ENCODE measurements around the gene HARBI1. TPM values are rescaled to one million over a fixed set of nuclear protein-coding genes. Genes with fewer than 3 reads are reported as not detected.
"Not testable (repeated sequence)": the region's sequence is repeated elsewhere in the genome, so short reads cannot be mapped to it uniquely, and the experiment has no call there.

Gene HARBI1
- total and polyA plus RNA-seq, 9 donors = 1.3 to 4.9 (median 2.5) TPM

DNA sequence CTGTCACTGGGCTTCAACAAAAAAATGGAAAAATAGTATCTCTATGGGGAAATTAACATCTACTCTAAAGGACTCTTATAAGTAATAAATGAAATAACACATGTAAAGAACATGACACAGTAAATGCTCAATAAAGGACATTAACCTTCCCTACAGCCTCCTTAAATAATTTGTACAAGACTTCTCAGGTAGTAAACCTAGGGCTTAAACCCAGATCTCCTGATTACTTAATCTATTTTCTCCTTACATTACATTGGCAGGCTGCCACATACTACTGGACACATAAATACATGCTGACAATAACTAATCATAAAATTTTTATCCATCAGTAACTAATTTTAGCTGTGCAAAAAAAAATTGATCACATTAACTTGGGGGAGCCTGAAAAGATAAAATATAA lies 28.1 kb downstream of the HARBI1 start:
- no peaks in the 10 kb centered on the region for H3K27me3 ChIP-seq
- H3K4me1 ChIP-seq (ENCODE audit: insufficient read depth) = peaks cover 8% of the 10 kb centered on the region
- H3K36me3 ChIP-seq = no peaks in the 10 kb centered on the region
- no peak for TF ChIP-seq EP300 (IDR thresholded peaks at IDR 0.05)
- TF ChIP-seq, protein P1, sequence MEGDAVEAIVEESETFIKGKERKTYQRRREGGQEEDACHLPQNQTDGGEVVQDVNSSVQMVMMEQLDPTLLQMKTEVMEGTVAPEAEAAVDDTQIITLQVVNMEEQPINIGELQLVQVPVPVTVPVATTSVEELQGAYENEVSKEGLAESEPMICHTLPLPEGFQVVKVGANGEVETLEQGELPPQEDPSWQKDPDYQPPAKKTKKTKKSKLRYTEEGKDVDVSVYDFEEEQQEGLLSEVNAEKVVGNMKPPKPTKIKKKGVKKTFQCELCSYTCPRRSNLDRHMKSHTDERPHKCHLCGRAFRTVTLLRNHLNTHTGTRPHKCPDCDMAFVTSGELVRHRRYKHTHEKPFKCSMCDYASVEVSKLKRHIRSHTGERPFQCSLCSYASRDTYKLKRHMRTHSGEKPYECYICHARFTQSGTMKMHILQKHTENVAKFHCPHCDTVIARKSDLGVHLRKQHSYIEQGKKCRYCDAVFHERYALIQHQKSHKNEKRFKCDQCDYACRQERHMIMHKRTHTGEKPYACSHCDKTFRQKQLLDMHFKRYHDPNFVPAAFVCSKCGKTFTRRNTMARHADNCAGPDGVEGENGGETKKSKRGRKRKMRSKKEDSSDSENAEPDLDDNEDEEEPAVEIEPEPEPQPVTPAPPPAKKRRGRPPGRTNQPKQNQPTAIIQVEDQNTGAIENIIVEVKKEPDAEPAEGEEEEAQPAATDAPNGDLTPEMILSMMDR (IDR thresholded peaks at IDR 0.05) = no peak
- no peak for TF ChIP-seq POLR2A (IDR thresholded peaks at IDR 0.05)
- intact Hi-C loops (cut with DNase I) = no loop called here
- H3K27ac ChIP-seq = no peak overlapping the region
- no peak for DNase-seq
- H3K4me3 ChIP-seq = no peak overlapping the region
- no peaks in the 10 kb centered on the region for H3K9me3 ChIP-seq

DNA sequence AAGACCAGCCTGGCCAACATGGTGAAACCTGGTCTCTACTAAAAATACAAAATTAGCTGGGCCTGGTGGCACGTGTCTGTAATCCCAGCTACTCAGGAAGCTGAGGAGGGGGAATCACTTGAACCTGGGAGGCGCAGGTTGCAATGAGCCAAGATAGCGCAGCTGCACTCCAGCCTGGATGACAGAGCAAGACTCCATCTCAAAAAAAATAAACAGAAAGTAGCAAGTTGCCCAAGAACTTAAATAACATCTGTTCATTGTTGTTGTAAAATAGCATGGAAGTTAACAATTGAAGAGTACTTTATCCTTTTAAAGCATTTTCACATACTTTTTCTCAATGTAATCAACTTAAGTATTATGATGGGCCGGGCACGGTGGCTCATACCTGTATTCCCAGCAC lies 28.9 kb downstream of the HARBI1 start:
- Histone ChIP-seq H3K4me1 (ENCODE audit: insufficient read depth) (peaks cover 8% of the 10 kb centered on the region), H3K27me3 (no peaks in the 10 kb centered on the region), H3K36me3 (no peaks in the 10 kb centered on the region), H3K9me3 (no peaks in the 10 kb centered on the region), H3K27ac (no peak overlapping the region), H3K4me3 (no peak overlapping the region)
- intact Hi-C loops (cut with DNase I) = no loop called here
- no peak for DNase-seq
- TF ChIP-seq POLR2A (IDR thresholded peaks at IDR 0.05) (no peak), EP300 (IDR thresholded peaks at IDR 0.05) (no peak)
- TF ChIP-seq, protein P1 (IDR thresholded peaks at IDR 0.05) = no peak
- WGBS, 3 donors = 72 to 87% (median 75%) methylated on average over 5 of the region's 5 CpGs

DNA sequence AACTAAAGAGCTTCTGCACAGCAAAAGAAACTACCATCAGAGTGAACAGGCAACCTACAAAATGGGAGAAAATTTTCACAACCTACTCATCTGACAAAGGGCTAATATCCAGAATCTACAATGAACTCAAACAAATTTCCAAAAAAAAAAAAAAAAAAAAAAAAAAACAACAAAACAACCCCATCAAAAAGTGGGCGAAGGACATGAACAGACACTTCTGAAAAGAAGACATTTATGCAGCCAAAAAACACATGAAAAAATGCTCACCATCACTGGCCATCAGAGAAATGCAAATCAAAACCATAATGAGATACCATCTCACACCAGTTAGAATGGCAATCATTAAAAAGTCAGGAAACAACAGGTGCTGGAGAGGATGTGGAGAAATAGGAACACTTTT lies 33.5 kb downstream of the HARBI1 start:
- H3K27ac ChIP-seq; H3K9me3 ChIP-seq; H3K4me3 ChIP-seq; H3K27me3 ChIP-seq; H3K36me3 ChIP-seq; intact Hi-C loops (cut with DNase I); DNase-seq; H3K4me1 ChIP-seq (ENCODE audit: insufficient read depth): not testable (repeated sequence)
- WGBS, 3 donors = 83 to 100% (median 100%) methylated on average over 1 of the region's 1 CpG

DNA sequence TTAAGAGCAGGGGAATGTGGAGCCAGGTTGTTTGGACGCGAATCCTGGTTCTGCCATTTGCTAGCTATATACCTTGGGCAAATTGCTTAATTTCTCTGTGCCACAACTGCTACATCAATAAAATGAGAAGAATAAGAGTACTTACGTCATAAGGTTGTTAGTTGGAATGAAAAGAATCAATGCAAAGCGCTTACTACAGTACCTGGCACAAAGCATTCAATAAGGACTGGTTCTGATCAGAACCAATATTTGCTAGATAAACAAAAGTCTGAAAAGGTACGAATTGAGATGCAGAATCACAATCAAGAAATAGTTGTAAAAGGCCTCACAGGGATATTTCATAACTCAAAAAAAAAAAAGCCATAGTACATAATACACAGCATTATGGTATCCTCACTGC lies 34.4 kb downstream of the HARBI1 start:
- DNase-seq = no peak
- TF ChIP-seq POLR2A (IDR thresholded peaks at IDR 0.05) (no peak), EP300 (IDR thresholded peaks at IDR 0.05) (no peak)
- TF ChIP-seq, protein P1 (IDR thresholded peaks at IDR 0.05) = no peak
- Histone ChIP-seq H3K4me1 (ENCODE audit: insufficient read depth) (peaks cover 2% of the 10 kb centered on the region), H3K9me3 (no peaks in the 10 kb centered on the region), H3K27ac (no peak overlapping the region), H3K27me3 (no peaks in the 10 kb centered on the region), H3K4me3 (no peak overlapping the region), H3K36me3 (no peaks in the 10 kb centered on the region)
- intact Hi-C loops (cut with DNase I) = no loop called here
- WGBS, 3 donors = 93 to 95% (median 93%) methylated on average over 5 of the region's 5 CpGs

DNA sequence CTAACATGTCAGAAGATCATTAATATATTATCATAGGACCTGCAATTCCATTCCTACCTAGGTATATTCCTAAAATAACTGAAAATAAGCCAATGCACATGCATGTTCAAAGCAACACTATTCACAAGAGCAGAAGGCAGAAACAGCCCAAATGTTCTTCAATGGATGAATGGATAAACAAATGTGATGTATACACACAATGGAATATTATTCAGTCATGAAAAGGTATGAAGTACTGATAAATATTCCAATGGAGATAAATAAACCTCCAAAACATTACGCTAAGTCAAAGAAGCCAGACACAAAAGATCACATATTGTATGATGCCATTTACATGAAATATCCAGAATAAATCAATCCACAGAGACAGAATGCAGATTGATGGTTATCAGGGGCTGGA lies 40.0 kb downstream of the HARBI1 start:
- no peak overlapping the region for H3K27ac ChIP-seq
- intact Hi-C loops (cut with DNase I) = no loop called here
- H3K27me3 ChIP-seq = no peaks in the 10 kb centered on the region
- no peaks in the 10 kb centered on the region for H3K36me3 ChIP-seq
- no peaks in the 10 kb centered on the region for H3K9me3 ChIP-seq
- no peak overlapping the region for H3K4me3 ChIP-seq
- DNase-seq = no peak
- 98 to 99% (median 98%) methylated on average over 1 of the region's 1 CpG for WGBS, 3 donors
- H3K4me1 ChIP-seq (ENCODE audit: insufficient read depth) = peaks cover 4% of the 10 kb centered on the region
- TF ChIP-seq, protein P1 (IDR thresholded peaks at IDR 0.05) = no peak
- TF ChIP-seq EP300 (IDR thresholded peaks at IDR 0.05) = no peak
